Spinal cord (tissue), 10 donors: ENCODE measurements around the gene DIABLO. TPM values are rescaled to one million over a fixed set of nuclear protein-coding genes. Genes with fewer than 3 reads are reported as not detected.
"Not testable (repeated sequence)": the region's sequence is repeated elsewhere in the genome, so short reads cannot be mapped to it uniquely, and the experiment has no call there.

Experiments used
- DNase-seq, 6 donors: peaks; one replicate each; pipeline versions ENCODE4 v3.0.0 to v3.0.0-alpha.2; 2013 to 2015; ENCODE audit warnings: low spot score in 6 of 6, low read depth in 4 of 6
- H3K27ac ChIP-seq: one replicate; pipeline ENCODE4 v1.5.1; 2013; ENCODE audit warnings: low read depth, low read length, control low read depth
- H3K27me3 ChIP-seq: one replicate; pipeline ENCODE4 v1.6.1; 2013; ENCODE audit warnings: low read length; ENCODE audit not compliant: control insufficient read depth, insufficient read depth
- H3K36me3 ChIP-seq: one replicate; pipeline ENCODE4 v1.6.1; 2013; ENCODE audit warnings: low read length; ENCODE audit not compliant: control insufficient read depth, insufficient read depth
- H3K4me1 ChIP-seq: one replicate; pipeline ENCODE4 v1.6.1; 2013; ENCODE audit warnings: low read length; ENCODE audit not compliant: control insufficient read depth, insufficient read depth
- H3K4me3 ChIP-seq: one replicate; pipeline ENCODE4 v1.5.1; 2013; ENCODE audit warnings: low read depth, low read length, control low read depth
- H3K9me3 ChIP-seq: one replicate; pipeline ENCODE4 v1.6.1; 2013; ENCODE audit warnings: low read length; ENCODE audit not compliant: control insufficient read depth, insufficient read depth
- WGBS: methylation state at CpG from one replicate; pipeline ENCODE4 v1.1.5; 2013; ENCODE audit warnings: missing lambda C conversion rate; ENCODE audit not compliant: insufficient coverage; 5-methylcytosine and 5-hydroxymethylcytosine counted together
- polyA plus RNA-seq, 2 donors: library from polyadenylated mRNA; unstranded; fragments of 120-200 nt; gene quantifications; one replicate each; pipeline ENCODE4 v1.2.1, GENCODE V29; 2013; ENCODE audit not compliant: insufficient read length in 2 of 2
- total RNA-seq, 2 donors: library from RNA; depleted of rRNA in 1 of 2; stranded (reverse); fragments of 120-200 nt in 1 of 2; fragments of >200 nt in 1 of 2; gene quantifications; one replicate each; pipeline versions ENCODE4 v1.2.3 to v1.2.4, GENCODE V29; 2013 to 2014
- donor health status: healthy.

The DIABLO gene
- total and polyA plus RNA-seq, 4 donors = 54.9 to 74.9 (median 69.1) TPM

DNA sequence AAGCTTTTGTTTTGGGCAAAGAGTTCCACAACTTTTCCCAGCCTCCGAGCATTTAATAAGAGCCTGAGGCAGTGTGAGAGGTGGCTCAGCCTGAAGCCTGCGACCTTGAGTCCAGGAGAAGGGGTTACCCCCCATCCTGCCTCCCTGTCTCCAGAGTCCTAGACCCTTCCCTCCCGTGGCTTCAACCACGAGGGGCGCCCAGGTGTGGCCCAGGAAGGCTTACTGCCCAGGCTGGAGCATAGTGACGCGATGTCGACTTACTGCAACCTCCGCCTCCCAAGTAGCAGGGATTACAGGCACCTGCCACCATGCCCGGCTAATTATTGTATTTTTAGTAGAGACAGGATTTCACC lies 42.3 kb downstream of the DIABLO start:
- H3K27ac ChIP-seq = no peak overlapping the region
- peaks cover 6% of the 10 kb centered on the region for H3K36me3 ChIP-seq
- H3K4me3 ChIP-seq = peak overlapping the region; percentile 43
- H3K4me1 ChIP-seq = peaks cover 5% of the 10 kb centered on the region
- DNase-seq = no peak
- H3K27me3 ChIP-seq = peaks cover 3% of the 10 kb centered on the region
- 39% methylated on average over 4 of the region's 10 CpGs for whole genome bisulfite sequencing
- no peaks in the 10 kb centered on the region for H3K9me3 ChIP-seq

DNA sequence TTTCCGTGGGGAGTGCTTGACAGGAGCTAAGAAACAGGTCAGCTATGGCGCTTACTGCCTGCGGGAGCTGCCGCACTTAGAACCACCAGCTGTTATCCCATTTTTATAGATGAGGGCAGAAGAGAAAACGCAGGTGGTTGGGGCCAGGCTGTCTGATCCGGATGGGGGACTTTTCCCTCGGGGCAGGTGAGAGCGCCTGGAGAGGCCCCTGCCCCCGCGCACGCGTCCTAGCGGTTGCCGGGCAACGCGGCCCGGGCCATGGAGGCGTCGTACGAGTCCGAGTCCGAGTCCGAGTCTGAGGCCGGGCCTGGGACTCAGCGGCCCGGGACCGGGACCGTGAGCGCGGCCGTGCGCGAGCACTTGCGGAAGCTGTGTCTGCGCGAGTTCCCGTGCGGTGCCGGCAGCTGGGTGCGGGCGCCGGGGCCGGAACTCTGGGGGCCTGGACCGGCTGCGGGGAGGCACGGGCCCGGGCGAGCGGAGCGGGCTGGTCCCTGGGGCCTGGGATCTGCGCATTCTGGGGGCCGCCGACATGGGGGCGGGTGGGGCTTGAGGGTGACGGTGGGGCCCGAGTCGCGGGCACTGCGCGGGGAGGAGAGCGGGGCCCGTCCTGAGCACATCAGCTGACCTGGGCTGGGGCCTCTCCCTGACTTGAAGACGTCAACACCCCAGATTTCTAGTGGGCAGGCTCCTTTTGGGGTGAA lies 42.8 kb downstream of the DIABLO start, which contains the start of gene LRRC43:
Gene LRRC43, plus strand, starts transcription at position 237 of the 701 bp plus-strand sequence. Its CDS starts 22 bp downstream, at position 259.
- H3K4me3 ChIP-seq = peak within 1 kb of the TSS; percentile 43
- no peaks in the 10 kb centered on the region for H3K9me3 ChIP-seq
- H3K36me3 ChIP-seq = peaks cover 6% of the 10 kb centered on the region
- 1% methylated on average over 61 of the region's 63 CpGs for WGBS
- peaks cover 5% of the 10 kb centered on the region for H3K4me1 ChIP-seq
- peaks cover 3% of the 10 kb centered on the region for H3K27me3 ChIP-seq
- H3K27ac ChIP-seq = no peak within 1 kb of the TSS
- DNase-seq = peak in 2 of 6 donors; percentile 63 to 72

DNA sequence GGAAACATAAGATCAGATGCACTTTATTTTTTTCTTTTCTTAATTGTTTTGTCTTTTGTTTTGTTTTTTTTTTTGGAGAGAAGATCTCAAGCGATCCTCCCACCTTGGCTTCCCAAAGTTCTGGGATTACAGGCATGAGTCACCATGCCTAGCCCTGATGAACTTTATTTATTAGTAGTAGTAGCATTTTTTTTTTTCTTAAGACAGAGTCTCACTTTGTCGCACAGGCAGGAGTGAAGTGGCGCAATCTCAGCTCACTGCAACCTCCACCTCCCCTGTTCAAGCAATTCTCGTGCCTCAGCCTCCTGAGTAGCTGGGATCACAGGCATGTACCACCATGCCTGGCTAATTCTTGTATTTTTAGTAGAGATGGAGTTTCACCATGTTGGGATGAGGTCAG lies 49.4 kb downstream of the DIABLO start:
- DNase-seq, H3K4me3 ChIP-seq, H3K36me3 ChIP-seq, H3K9me3 ChIP-seq, H3K27ac ChIP-seq, H3K27me3 ChIP-seq, H3K4me1 ChIP-seq: not testable (repeated sequence)
- WGBS = 100% methylated on average over 1 of the region's 4 CpGs

GRCh38 chr12:122174155-122174845 lies 51.6 kb downstream of the DIABLO start, which contains the start of gene IL31:
Gene IL31, minus strand, starts transcription at chr12:122174221. Its CDS starts 49 bp downstream, at chr12:122174172.
- Histone ChIP-seq H3K4me1 (no peaks in the 10 kb centered on the region), H3K36me3 (no peaks in the 10 kb centered on the region), H3K4me3 (no peak within 1 kb of the TSS), H3K27ac (no peak within 1 kb of the TSS), H3K9me3 (no peaks in the 10 kb centered on the region), H3K27me3 (no peaks in the 10 kb centered on the region)
- no peak for DNase-seq
- 97% methylated on average over 13 of the region's 17 CpGs for WGBS

- WGBS = 77% methylated on average over 8 of the region's 17 CpGs
- Histone ChIP-seq H3K27ac (no peak overlapping the region), H3K27me3 (no peaks in the 10 kb centered on the region), H3K4me3 (no peak overlapping the region), H3K36me3 (no peaks in the 10 kb centered on the region), H3K9me3 (no peaks in the 10 kb centered on the region), H3K4me1 (no peaks in the 10 kb centered on the region)
- DNase-seq = no peak
Observed at GRCh38 chr12:122172262-122172939, 53.5 kb downstream of the DIABLO start.

DNA sequence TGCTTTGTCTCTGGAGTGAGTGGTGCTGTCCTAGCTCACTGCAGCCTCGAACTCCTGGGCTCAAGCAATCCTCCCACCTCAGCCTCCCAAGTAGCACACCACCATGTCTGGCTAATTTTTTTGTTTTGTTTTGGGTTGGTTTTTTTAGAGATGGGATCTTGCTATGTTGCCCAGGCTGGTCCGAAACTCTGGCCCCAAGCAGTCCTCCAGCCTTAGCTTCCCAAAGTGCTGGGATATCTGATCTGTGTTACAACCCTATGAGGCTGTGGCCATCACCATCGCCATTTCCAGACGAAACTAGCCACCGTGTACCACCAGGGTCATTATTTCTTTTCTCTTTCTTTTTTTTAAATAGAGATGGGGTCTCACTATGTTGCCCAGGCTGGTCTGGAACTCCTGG lies 54.5 kb downstream of the DIABLO start:
- Histone ChIP-seq H3K4me1 (no peaks in the 10 kb centered on the region), H3K27me3 (no peaks in the 10 kb centered on the region), H3K4me3 (no peak overlapping the region), H3K36me3 (no peaks in the 10 kb centered on the region), H3K9me3 (no peaks in the 10 kb centered on the region), H3K27ac (no peak overlapping the region)
- 80% methylated on average over 1 of the region's 5 CpGs for WGBS
- DNase-seq = no peak

DNA sequence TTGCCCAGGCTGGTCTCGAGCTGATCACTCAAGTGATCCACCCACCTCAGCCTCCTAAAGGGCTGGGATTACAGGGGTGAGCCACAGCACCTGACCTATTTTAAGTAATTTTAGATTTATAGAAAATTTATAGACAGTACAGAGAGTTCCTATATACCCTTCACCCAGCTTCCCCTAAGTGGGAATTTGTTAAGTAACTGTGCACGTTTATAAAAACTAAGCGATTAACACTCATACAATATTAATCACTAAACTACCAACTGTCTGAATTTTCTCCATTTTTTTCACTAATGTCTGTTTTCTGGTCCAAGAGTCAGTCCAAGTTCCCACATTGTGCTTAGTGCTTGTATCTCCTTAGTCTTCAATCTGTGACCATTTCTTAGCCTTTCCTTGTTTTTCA lies 57.4 kb downstream of the DIABLO start:
- no peak for DNase-seq
- no peaks in the 10 kb centered on the region for H3K4me1 ChIP-seq
- no peaks in the 10 kb centered on the region for H3K36me3 ChIP-seq
- WGBS = 94% methylated on average over 2 of the region's 3 CpGs
- H3K9me3 ChIP-seq = no peaks in the 10 kb centered on the region
- H3K27me3 ChIP-seq = no peaks in the 10 kb centered on the region
- H3K27ac ChIP-seq = no peak overlapping the region
- H3K4me3 ChIP-seq = no peak overlapping the region

DNA sequence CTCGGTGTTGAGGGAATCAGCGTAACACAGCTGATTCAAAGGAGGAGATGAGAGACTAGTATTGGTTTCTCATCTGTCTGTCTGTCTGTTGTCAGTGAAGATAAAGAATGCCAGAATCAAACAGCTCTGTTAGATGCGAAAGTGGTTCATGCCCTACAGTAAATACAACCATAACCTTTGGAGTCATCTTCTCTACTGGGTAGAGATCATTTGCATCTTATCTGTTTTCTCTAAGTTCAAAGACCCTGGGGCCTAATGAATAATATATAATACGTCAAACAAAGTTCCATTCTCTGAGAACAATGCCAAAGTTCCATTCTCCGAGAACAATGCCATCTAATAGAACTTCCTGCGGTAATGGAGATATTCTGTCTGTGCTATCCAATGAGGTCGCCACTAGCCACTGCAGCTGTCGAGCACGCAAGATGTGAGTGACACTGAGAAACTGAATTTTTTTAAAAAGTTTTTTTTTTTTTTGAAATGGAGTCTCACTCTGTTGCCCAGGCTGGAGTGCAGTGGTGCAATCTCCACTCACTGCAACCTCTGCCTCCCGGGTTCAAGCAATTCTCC lies 58.4 kb downstream of the DIABLO start:
- no peaks in the 10 kb centered on the region for H3K36me3 ChIP-seq
- no peaks in the 10 kb centered on the region for H3K27me3 ChIP-seq
- no peak for DNase-seq
- no peaks in the 10 kb centered on the region for H3K4me1 ChIP-seq
- no peak overlapping the region for H3K4me3 ChIP-seq
- H3K9me3 ChIP-seq = no peaks in the 10 kb centered on the region
- WGBS = 96% methylated on average over 4 of the region's 10 CpGs
- H3K27ac ChIP-seq = no peak overlapping the region

- no peak overlapping the region for H3K4me3 ChIP-seq
Observed at GRCh38 chr12:122166422-122167349, 59.2 kb downstream of the DIABLO start.

More at GRCh38 chr12:122166422-122167349, 59.2 kb downstream of the DIABLO start:
- Histone ChIP-seq H3K27ac (no peak overlapping the region), H3K4me1 (no peaks in the 10 kb centered on the region), H3K27me3 (no peaks in the 10 kb centered on the region), H3K36me3 (no peaks in the 10 kb centered on the region), H3K9me3 (no peaks in the 10 kb centered on the region)
- DNase-seq = peak in 1 of 6 donors; percentile 32
- 66% methylated on average over 14 of the region's 22 CpGs for WGBS
